ENCODE measurements around the gene IFRD2. TPM values are rescaled to one million over a fixed set of nuclear protein-coding genes. Genes with fewer than 3 reads are reported as not detected.

Gene IFRD2
- total and polyA plus RNA-seq, 2 of the 8 experiments (the other 6 are each of a cell fraction or from before 2014, with no cell fraction given), result 76.7 to 88.8 TPM

DNA sequence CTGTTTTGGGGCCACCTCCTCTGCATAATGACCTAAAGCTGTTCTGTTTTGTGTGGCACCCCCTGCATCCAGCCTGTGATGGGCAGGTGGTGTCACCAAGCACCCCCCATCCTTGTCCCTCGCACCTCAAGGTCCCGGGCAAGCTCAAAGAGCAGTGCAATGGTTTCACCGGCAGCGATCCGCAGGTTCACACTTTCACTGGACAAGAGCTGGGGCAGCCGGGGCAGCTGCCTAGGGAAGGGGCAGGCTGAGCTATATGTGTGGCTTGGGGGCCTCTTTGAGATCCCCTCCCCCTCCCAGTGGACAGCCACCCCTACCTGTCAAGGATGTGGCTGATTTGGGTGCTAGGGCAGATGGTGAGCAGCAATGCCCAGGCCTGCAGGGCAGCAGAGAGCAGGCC, 3.1 kb downstream of the IFRD2 start (continued):
- TF ChIP-seq MAFK (IDR thresholded peaks at IDR 0.05; ENCODE audit: low read depth, low read length) (no peak), SP4 (IDR thresholded peaks at IDR 0.05; ENCODE audit: low read length) (no peak), TCF12 (IDR thresholded peaks at IDR 0.05; ENCODE audit: low read depth, low read length) (no peak)
- TF ChIP-seq, protein P1, sequence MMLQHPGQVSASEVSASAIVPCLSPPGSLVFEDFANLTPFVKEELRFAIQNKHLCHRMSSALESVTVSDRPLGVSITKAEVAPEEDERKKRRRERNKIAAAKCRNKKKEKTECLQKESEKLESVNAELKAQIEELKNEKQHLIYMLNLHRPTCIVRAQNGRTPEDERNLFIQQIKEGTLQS (IDR thresholded peaks at IDR 0.05; ENCODE audit: insufficient read depth, low read depth, low read length), result no peak

All from H1 (cell line).